ENCODE measurements around the gene DSTN.

Gene DSTN

DNA sequence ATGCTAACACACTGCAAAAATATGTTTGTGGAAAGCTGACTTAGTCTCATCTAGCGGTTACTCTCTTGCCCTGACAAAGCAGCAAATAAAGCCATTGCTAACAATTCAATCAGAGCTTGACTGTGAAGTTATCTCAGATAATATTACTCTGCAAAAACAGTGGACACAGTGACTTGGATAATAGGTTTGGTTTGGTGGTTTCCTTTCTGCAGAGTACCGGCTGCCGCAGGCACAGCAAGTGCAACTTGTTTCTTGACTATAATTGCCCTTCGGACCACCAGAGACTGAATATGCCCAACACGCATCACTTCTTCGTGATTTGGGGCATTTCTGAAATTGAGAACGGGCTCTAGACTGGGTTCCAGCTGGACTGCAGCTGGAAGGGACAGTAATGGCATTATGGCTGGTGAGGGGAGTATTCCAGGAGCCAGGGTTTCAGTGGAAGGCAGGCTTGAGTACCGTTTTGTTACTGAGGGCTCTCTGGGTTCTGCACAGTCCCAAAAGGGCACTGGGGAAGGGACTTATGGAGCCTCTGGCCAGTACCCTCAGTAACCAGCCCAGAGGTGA, 40.0 kb downstream of the DSTN start:
- TF ChIP-seq, protein P1, sequence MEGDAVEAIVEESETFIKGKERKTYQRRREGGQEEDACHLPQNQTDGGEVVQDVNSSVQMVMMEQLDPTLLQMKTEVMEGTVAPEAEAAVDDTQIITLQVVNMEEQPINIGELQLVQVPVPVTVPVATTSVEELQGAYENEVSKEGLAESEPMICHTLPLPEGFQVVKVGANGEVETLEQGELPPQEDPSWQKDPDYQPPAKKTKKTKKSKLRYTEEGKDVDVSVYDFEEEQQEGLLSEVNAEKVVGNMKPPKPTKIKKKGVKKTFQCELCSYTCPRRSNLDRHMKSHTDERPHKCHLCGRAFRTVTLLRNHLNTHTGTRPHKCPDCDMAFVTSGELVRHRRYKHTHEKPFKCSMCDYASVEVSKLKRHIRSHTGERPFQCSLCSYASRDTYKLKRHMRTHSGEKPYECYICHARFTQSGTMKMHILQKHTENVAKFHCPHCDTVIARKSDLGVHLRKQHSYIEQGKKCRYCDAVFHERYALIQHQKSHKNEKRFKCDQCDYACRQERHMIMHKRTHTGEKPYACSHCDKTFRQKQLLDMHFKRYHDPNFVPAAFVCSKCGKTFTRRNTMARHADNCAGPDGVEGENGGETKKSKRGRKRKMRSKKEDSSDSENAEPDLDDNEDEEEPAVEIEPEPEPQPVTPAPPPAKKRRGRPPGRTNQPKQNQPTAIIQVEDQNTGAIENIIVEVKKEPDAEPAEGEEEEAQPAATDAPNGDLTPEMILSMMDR (IDR thresholded peaks at IDR 0.05; ENCODE audit: low read length, missing control alignments) = no peak
- DNase-seq (ENCODE audit: low read depth) = no peak

DNA sequence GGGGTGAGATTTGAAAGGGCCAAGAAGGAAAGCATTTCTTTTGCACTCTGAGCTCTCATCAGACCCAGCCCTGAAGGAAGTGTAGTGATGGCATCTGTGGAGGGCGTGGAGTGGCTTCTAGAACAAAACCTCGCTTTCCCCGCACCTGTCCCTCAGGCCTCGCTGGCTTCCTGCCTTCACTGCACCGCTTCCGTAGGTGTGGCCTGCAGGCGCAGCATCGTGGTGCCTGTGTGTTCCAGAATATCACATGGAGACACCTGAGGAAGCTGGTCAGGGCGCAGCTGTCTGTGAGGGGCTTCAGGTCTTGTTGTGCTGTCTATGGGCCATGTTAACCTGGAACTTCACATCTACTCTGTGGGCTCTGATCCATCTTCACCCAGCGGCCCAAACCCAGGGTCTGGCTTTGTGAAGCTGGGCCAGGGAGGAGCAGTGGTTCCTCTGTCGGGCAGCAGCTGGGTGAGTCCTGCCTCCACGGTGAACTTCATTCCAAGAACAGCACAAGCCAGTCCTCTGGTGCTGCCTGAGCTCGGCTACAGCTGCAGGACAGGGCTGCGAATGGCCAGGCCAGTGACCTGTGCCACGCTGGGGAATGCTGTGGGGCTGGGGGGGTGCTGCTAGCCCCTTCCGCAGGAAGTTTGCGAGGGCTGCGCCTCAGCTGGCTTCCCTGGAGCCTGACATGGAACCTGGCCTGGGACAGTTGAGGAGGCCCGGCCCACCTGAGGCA, 40.9 kb downstream of the DSTN start:
- DNase-seq (ENCODE audit: low read depth) = no peak
- TF ChIP-seq, protein P1 (IDR thresholded peaks at IDR 0.05; ENCODE audit: low read length, missing control alignments) = no peak
- H3K4me3 ChIP-seq (replicated peaks; ENCODE audit: low read depth, low read length) = no peak overlapping the region

More for the DNA sequence above, 40.0 kb downstream of the DSTN start:
- no peak overlapping the region for H3K4me3 ChIP-seq (replicated peaks; ENCODE audit: low read depth, low read length)

DNA sequence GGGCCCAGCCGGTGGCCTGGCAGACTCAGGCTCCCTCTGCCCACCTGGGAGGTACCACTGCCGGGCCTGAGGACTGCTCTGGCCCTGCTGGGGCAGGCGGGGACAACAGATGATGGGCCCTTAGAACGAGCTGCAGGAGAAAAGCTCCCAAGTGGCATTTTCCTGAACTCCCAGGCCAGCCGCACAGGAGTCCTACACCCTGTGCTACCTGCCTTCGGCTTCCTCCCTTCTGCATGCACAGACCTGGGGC, 41.3 kb downstream of the DSTN start:
- no peak for DNase-seq (ENCODE audit: low read depth)
- no peak overlapping the region for H3K4me3 ChIP-seq (replicated peaks; ENCODE audit: low read depth, low read length)

DNA sequence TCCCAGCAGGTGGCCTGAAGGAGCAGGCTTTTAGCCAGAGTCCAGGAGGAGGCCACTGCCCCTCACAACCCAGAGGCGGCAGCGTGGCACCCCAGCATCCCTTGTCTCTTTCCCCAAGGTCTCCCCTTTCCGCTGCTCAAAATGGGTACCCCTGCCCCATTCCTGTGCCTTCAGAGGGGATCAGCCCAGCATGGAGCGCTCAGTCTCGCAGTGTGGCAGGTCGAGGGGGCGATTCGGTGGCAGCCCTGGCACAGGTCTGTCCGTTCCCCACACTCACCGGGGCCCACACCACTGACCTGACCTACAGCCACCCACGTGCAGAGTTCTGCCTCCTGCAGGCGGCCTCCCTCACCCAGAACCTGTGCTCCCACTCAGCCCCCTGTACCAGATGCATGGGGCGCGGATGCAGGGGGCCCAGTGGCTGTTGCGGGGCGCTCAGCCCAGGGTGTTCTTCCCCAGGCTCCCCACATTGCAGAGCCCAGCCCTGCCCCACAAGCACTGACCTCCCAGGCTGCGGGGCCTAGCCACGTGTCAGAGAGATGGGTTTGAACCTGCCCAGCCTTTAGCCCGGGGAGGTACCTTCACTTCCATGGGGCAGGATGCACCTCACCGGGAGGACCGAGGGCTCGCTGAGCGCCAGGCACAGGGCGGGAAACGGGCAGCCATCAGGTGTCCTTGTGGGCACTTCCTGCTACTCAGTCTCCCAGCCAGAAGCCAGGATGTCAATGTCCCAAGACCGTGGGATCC, 41.8 kb downstream of the DSTN start:
- DNase-seq (ENCODE audit: low read depth) = no peak
- H3K4me3 ChIP-seq (replicated peaks; ENCODE audit: low read depth, low read length) = no peak overlapping the region
- TF ChIP-seq, protein P1 (IDR thresholded peaks at IDR 0.05; ENCODE audit: low read length, missing control alignments) = peak; percentile 45

More for the DNA sequence above, 41.3 kb downstream of the DSTN start:
- TF ChIP-seq, protein P1 (IDR thresholded peaks at IDR 0.05; ENCODE audit: low read length, missing control alignments) = no peak

DNA sequence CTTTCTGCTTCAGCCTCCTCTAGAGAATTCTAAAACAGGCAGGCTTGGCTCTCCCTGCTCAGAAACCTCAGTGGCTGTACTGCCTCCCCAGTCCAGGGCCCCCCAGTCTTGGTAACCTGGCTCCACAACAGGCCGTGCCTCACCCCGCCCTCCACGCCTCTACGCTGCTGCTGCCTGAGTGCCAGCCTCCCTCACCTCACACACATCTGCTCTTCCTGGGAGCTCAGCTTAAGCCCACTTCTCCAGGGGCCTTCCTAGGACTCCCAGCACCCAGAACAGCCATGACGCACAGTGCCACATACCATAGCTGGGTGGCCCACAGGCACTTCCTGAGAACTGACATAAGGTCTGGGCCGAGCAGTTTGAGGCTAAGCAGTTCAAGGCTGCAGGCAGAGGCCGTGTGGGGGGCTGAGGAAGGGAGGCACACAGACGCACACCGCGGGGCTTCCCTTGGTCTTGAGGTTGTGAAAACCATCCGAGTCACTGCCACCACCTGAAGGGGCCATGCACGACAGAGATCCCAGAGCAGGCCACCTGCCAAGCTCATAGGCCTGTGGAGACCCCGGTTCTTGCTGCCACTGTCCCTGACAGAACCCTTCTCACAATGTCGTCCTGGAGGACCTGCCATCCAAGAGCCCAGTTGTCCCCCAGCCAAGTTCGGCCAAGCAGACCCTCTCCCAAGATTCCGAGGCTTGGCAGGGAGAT, 42.6 kb downstream of the DSTN start:
- TF ChIP-seq, protein P1 (IDR thresholded peaks at IDR 0.05; ENCODE audit: low read length, missing control alignments) = no peak
- DNase-seq (ENCODE audit: low read depth) = peak; percentile 81
- H3K4me3 ChIP-seq (replicated peaks; ENCODE audit: low read depth, low read length) = no peak overlapping the region

DNA sequence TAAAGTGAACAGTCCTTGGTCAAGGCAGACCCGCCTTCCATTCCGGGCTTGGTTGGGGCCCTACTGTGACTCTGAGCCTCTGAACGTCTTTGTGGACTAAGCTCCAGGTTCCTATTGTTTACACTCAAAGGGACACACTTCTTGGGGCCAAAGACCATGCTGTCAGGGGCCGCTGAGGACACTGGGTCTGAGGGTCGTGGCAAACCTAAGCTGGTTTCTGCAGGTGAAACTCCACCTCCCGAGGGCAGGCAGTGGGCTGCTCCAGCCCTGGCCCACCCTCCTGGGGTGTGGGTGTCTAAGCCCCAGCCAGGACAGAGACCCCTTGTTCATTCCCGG, 43.1 kb downstream of the DSTN start:
- no peak for DNase-seq (ENCODE audit: low read depth)
- no peak overlapping the region for H3K4me3 ChIP-seq (replicated peaks; ENCODE audit: low read depth, low read length)
- TF ChIP-seq, protein P1 (IDR thresholded peaks at IDR 0.05; ENCODE audit: low read length, missing control alignments) = no peak
